ENCODE measurements around the gene MLF2. TPM values are rescaled to one million over a fixed set of nuclear protein-coding genes. Genes with fewer than 3 reads are reported as not detected.

The MLF2 gene
- total RNA-seq = 100 to 1,000 TPM in 4 of 5 donors, 1 to 10 TPM in 1; 9.3 to 296 (median 128) TPM
- 100 to 1,000 TPM; 168 to 183 (median 180) TPM for polyA plus RNA-seq
- long read RNA-seq, donor 1, transcript MLF2-201 (9 exons, 1,969 nt) = major isoform, 21 of 774 reads
- long read RNA-seq, donor 1, partial matches to known transcripts = 734 of 774 reads
- long read RNA-seq, donor 1, other reads (novel, unspliced or antisense) = 19 of 774 reads
- long read RNA-seq, donor 2, transcript MLF2-201 (9 exons, 1,969 nt) = major isoform, 79 of 1,200 reads
- long read RNA-seq, donor 2, partial matches to known transcripts = 1,050 of 1,200 reads
- long read RNA-seq, donor 2, other reads (novel, unspliced or antisense) = 67 of 1,200 reads
- long read RNA-seq, donor 3, transcript MLF2-201 (9 exons, 1,969 nt) = major isoform, 16 of 17 reads
- long read RNA-seq, donor 3, partial matches to known transcripts = 0 of 17 reads
- long read RNA-seq, donor 3, other reads (novel, unspliced or antisense) = 0 of 17 reads
- long read RNA-seq, donor 4, partial matches to known transcripts = 0 of 3 reads
- long read RNA-seq, donor 4, other reads (novel, unspliced or antisense) = 0 of 3 reads
- long read RNA-seq, donor 5, transcript MLF2-201 (9 exons, 1,969 nt) = major isoform, 60 of 899 reads
- long read RNA-seq, donor 5, partial matches to known transcripts = 821 of 899 reads
- long read RNA-seq, donor 5, other reads (novel, unspliced or antisense) = 16 of 899 reads
- long read RNA-seq, donor 6, transcript MLF2-201 (9 exons, 1,969 nt) = major isoform, 90 of 128 reads
- long read RNA-seq, donor 6, partial matches to known transcripts = 25 of 128 reads
- long read RNA-seq, donor 6, other reads (novel, unspliced or antisense) = 8 of 128 reads
- long read RNA-seq, donor 7, transcript MLF2-201 (9 exons, 1,969 nt) = major isoform, 59 of 1,098 reads
- long read RNA-seq, donor 7, partial matches to known transcripts = 992 of 1,098 reads
- long read RNA-seq, donor 7, other reads (novel, unspliced or antisense) = 46 of 1,098 reads
- long read RNA-seq, donor 8, transcript MLF2-201 (9 exons, 1,969 nt) = major isoform, 37 of 425 reads
- long read RNA-seq, donor 8, partial matches to known transcripts = 381 of 425 reads
- long read RNA-seq, donor 8, other reads (novel, unspliced or antisense) = 7 of 425 reads
- long read RNA-seq, donor 9, transcript MLF2-201 (9 exons, 1,969 nt) = major isoform, 30 of 736 reads
- long read RNA-seq, donor 9, partial matches to known transcripts = 686 of 736 reads
- long read RNA-seq, donor 9, other reads (novel, unspliced or antisense) = 19 of 736 reads
- long read RNA-seq, donor 10, transcript MLF2-201 (9 exons, 1,969 nt) = major isoform, 20 of 251 reads
- long read RNA-seq, donor 10, partial matches to known transcripts = 73 of 251 reads
- long read RNA-seq, donor 10, other reads (novel, unspliced or antisense) = 158 of 251 reads

GRCh38 chr12:6752921-6753771, at the start of gene MLF2:
MLF2 (minus strand) TSS chr12:6753141; CDS start chr12:6752334, 807 bp downstream.
- Histone ChIP-seq H3K9me3 (no peaks in the 10 kb centered on the region), H3K4me3 (peak within 1 kb of the TSS; percentile 84 to 98 (median 88)), H3K36me3 (peaks cover 36 to 39% (median 38%) of the 10 kb centered on the region in 4 donors), H3K27ac (peak within 1 kb of the TSS; percentile 96 to 100 (median 98)), H3K27me3 (no peaks in the 10 kb centered on the region), H3K4me1 (peaks cover 8 to 41% (median 29%) of the 10 kb centered on the region in 4 donors)
- peak; percentile 89 to 99 (median 97) for TF ChIP-seq POLR2AphosphoS5 (IDR thresholded peaks at IDR 0.05)
- TF ChIP-seq POLR2A (IDR thresholded peaks at IDR 0.05) = peak in 2 of 4 donors; percentile 74 to 87
- TF ChIP-seq CTCF (IDR thresholded peaks at IDR 0.05) = peak in 5 of 7 experiments; percentile 78 to 99 (median 96)
- no peak for TF ChIP-seq EP300 (IDR thresholded peaks at IDR 0.05)
- peak; percentile 98 to 99 for DNase-seq
- intact Hi-C loops (cut with DNase I; ENCODE audit: low total_unique reads) = no loop called here
- WGBS, 5 donors = 0 to 1% (median 1%) methylated on average over 32 to 62 of the region's 62 CpGs

GRCh38 chr12:6799147-6799546, 46.2 kb upstream of the MLF2 start:
- no peaks in the 10 kb centered on the region for H3K4me1 ChIP-seq
- intact Hi-C loops (cut with DNase I; ENCODE audit: low total_unique reads) = no loop called here
- TF ChIP-seq EP300 (IDR thresholded peaks at IDR 0.05) (no peak), POLR2A (IDR thresholded peaks at IDR 0.05) (no peak), POLR2AphosphoS5 (IDR thresholded peaks at IDR 0.05) (no peak), CTCF (IDR thresholded peaks at IDR 0.05) (no peak)
- H3K4me3 ChIP-seq = no peak overlapping the region
- no peaks in the 10 kb centered on the region for H3K9me3 ChIP-seq
- no peak for DNase-seq
- no peaks in the 10 kb centered on the region for H3K27me3 ChIP-seq
- no peak overlapping the region for H3K27ac ChIP-seq
- H3K36me3 ChIP-seq = no peaks in the 10 kb centered on the region
- 82 to 89% (median 88%) methylated on average over 5 of the region's 5 CpGs for WGBS, 5 donors

GRCh38 chr12:6796576-6796975, 43.6 kb upstream of the MLF2 start:
- no peak overlapping the region for H3K4me3 ChIP-seq
- peaks cover 0 to 10% (median 3%) of the 10 kb centered on the region in 4 donors for H3K4me1 ChIP-seq
- no peak for TF ChIP-seq CTCF (IDR thresholded peaks at IDR 0.05)
- TF ChIP-seq EP300 (IDR thresholded peaks at IDR 0.05) = no peak
- no peak for TF ChIP-seq POLR2AphosphoS5 (IDR thresholded peaks at IDR 0.05)
- no peak for TF ChIP-seq POLR2A (IDR thresholded peaks at IDR 0.05)
- H3K27me3 ChIP-seq = no peaks in the 10 kb centered on the region
- intact Hi-C loops (cut with DNase I; ENCODE audit: low total_unique reads) = no loop called here
- no peak for DNase-seq
- H3K9me3 ChIP-seq = no peaks in the 10 kb centered on the region
- WGBS, 5 donors = 74 to 86% (median 82%) methylated on average over 4 of the region's 4 CpGs
- no peaks in the 10 kb centered on the region for H3K36me3 ChIP-seq
- no peak overlapping the region for H3K27ac ChIP-seq

All from stomach (tissue), 19 donors.